Endodermal cell (in vitro differentiated cells): Measurements from ENCODE around the gene CUEDC1. TPM values are rescaled to one million over a fixed set of nuclear protein-coding genes. Genes with fewer than 3 reads are reported as not detected.

Source experiments
- DNase-seq: peaks from one replicate; pipeline ENCODE4 v3.0.0-alpha.2; 2017
- H3K27ac ChIP-seq: 2 replicates; pipeline ENCODE4 v1.5.1; 2013; ENCODE audit warnings: mild to moderate bottlenecking, low read depth, low read length, moderate library complexity
- H3K27me3 ChIP-seq: 2 replicates; pipeline ENCODE4 v1.6.1; 2013; ENCODE audit warnings: mild to moderate bottlenecking, low read length, moderate library complexity; ENCODE audit not compliant: insufficient read depth, control insufficient read depth, poor library complexity, severe bottlenecking
- H3K36me3 ChIP-seq: 2 replicates; pipeline ENCODE4 v1.7.0; 2013; ENCODE audit warnings: mild to moderate bottlenecking, low read length, moderate library complexity; ENCODE audit not compliant: control insufficient read depth, insufficient read depth
- H3K4me1 ChIP-seq: one replicate; pipeline ENCODE4 v1.7.0; 2013; ENCODE audit warnings: low read length; ENCODE audit not compliant: control insufficient read depth, insufficient read depth
- H3K4me3 ChIP-seq: 2 replicates; pipeline ENCODE4 v1.5.1; 2013; ENCODE audit warnings: mild to moderate bottlenecking, low read length, moderate library complexity
- H3K9ac ChIP-seq: 2 replicates; pipeline ENCODE4 v1.6.1; 2013; ENCODE audit warnings: mild to moderate bottlenecking, low read length, moderate library complexity; ENCODE audit not compliant: poor library complexity, severe bottlenecking; ENCODE audit errors: extremely low read depth
- H3K9me3 ChIP-seq: 2 replicates; pipeline ENCODE4 v1.6.1; 2013; ENCODE audit warnings: mild to moderate bottlenecking, low read length, moderate library complexity; ENCODE audit not compliant: control insufficient read depth
- H3K27ac Mint-ChIP-seq: 2 replicates; pipeline ENCODE4 v1.8.0; 2020; ENCODE audit warnings: mixed read lengths
- H3K27me3 Mint-ChIP-seq: 2 replicates; pipeline ENCODE4 v1.8.0; 2021; ENCODE audit warnings: mild to moderate bottlenecking, mixed read lengths; ENCODE audit not compliant: insufficient read depth
- H3K36me3 Mint-ChIP-seq: 2 replicates; pipeline ENCODE4 v1.8.0; 2020; ENCODE audit warnings: low read depth, mixed read lengths
- H3K4me1 Mint-ChIP-seq: 2 replicates; pipeline ENCODE4 v1.8.0; 2020; ENCODE audit warnings: mixed read lengths
- H3K4me3 Mint-ChIP-seq: 2 replicates; pipeline ENCODE4 v1.8.0; 2020; ENCODE audit warnings: mild to moderate bottlenecking, moderate library complexity, mixed read lengths
- H3K9me3 Mint-ChIP-seq: 2 replicates; pipeline ENCODE4 v1.8.0; 2020; ENCODE audit warnings: mild to moderate bottlenecking, mixed read lengths
- WGBS, 2 experiments: methylation state at CpG; one replicate each; pipeline versions ENCODE4 v1.1.5 to v1.1.7; 2013; ENCODE audit warnings: missing lambda C conversion rate in 2 of 2, mixed read lengths in 1 of 2; ENCODE audit not compliant: insufficient coverage in 1 of 2, insufficient read length in 1 of 2; 5-methylcytosine and 5-hydroxymethylcytosine counted together
- total RNA-seq, 2 donors: library from RNA; stranded (reverse); fragmentation: NEBNext Ultra II Directional in 1 of 2; extraction: Animal tissue kit (Norgen Biotek cat#: 25700) in 1 of 2; gene quantifications; 2 replicates in 1 of 2; 3 replicates in 1 of 2; pipeline ENCODE4 v1.2.1, GENCODE V29; 2021
- TF ChIP-seq, protein P1 (sequence below): fragments of 200-600 bp; sonication (generic); conservative IDR thresholded peaks from 2 replicates; pipeline ENCODE4 v1.5.0; 2021; ENCODE audit warnings: antibody characterized with exemption, mild to moderate bottlenecking

CUEDC1 gene
- total RNA-seq, 2 donors from 2014 or later = 11.0 to 18.7 TPM

DNA sequence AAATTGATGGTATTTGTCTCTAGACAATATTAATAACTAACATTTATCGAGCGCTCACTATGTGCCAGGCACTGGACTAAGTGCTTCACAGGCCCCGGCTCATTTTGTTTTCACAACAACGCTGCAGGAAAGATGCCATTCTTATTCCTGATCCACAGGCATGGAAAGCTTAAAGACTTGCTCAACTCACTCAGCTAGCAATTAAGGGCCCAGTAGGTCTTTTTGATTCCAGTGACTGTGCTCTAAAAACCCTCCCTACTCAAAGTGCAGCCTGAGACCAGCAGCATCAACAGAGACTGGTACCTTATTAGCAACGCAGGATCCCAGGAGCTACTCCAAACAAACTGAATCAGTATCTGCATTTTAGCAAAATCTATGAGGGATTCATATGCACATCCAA is 35.3 kb downstream of the CUEDC1 start:
- Mint-ChIP-seq H3K27me3 (peaks cover 9% of the 10 kb centered on the region), H3K4me3 (no peak overlapping the region), H3K27ac (no peak overlapping the region), H3K36me3 (peaks cover 2% of the 10 kb centered on the region), H3K4me1 (peaks cover 56% of the 10 kb centered on the region), H3K9me3 (no peaks in the 10 kb centered on the region)
- Histone ChIP-seq H3K9me3 (no peaks in the 10 kb centered on the region), H3K36me3 (no peaks in the 10 kb centered on the region), H3K27ac (peak overlapping the region; percentile 13), H3K9ac (no peak overlapping the region), H3K4me1 (peaks cover 37% of the 10 kb centered on the region), H3K4me3 (no peak overlapping the region), H3K27me3 (no peaks in the 10 kb centered on the region)
- peak; percentile 59 for DNase-seq
- TF ChIP-seq, protein P1, sequence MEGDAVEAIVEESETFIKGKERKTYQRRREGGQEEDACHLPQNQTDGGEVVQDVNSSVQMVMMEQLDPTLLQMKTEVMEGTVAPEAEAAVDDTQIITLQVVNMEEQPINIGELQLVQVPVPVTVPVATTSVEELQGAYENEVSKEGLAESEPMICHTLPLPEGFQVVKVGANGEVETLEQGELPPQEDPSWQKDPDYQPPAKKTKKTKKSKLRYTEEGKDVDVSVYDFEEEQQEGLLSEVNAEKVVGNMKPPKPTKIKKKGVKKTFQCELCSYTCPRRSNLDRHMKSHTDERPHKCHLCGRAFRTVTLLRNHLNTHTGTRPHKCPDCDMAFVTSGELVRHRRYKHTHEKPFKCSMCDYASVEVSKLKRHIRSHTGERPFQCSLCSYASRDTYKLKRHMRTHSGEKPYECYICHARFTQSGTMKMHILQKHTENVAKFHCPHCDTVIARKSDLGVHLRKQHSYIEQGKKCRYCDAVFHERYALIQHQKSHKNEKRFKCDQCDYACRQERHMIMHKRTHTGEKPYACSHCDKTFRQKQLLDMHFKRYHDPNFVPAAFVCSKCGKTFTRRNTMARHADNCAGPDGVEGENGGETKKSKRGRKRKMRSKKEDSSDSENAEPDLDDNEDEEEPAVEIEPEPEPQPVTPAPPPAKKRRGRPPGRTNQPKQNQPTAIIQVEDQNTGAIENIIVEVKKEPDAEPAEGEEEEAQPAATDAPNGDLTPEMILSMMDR = no peak
- 64 to 72% methylated on average over 5 of the region's 5 CpGs for WGBS, 2 experiments

DNA sequence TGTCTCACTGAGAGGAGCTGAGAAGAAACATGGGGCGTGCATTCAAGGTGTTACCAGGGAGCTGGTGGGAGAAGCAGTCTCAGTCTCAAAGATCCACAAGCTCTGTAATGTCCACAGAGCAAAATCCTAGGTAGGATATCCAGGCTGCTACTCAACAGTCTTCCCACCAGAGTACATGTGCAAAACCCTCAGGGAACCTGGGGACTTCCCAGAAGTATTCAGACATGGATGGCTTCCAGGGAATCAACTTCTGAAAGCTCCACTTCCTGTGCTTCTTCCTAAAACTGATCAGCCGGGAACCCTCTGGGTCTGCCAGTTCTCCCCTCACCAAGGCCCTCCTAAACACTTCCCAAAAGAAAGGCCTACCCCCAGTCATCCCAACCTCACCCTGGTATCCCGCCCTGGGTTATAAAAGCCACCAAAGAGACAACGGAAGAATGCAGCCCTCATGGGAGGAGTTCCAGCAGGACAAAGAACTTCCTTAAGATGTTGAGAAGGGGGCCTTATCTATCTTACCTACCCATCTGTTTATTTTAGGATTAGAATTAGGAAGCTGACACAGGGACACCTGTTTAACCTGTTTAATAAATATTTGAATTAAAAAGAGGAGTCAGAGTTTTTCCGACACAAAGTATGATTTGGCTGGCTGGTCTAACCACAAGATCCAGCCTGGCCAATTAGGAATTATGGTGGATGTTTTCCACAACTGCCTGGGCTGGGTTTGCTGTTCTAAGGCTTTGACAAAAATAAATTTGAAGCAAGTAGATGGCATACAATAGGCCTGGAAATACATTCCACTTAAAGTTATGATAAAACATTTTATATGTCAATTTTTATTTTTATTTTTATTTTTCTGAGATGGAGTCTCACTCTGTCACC is 37.0 kb downstream of the CUEDC1 start:
- Histone ChIP-seq H3K27me3 (no peaks in the 10 kb centered on the region), H3K27ac (peak overlapping the region; percentile 99), H3K4me1 (peaks cover 43% of the 10 kb centered on the region), H3K9me3 (no peaks in the 10 kb centered on the region), H3K4me3 (no peak overlapping the region), H3K9ac (peak overlapping the region; percentile 45), H3K36me3 (no peaks in the 10 kb centered on the region)
- TF ChIP-seq, protein P1 = no peak
- no peaks in the 10 kb centered on the region for H3K9me3 Mint-ChIP-seq
- DNase-seq = peak; percentile 73
- 59 to 86% methylated on average over 3 to 4 of the region's 5 CpGs for WGBS, 2 experiments
- peaks cover 68% of the 10 kb centered on the region for H3K4me1 Mint-ChIP-seq
- H3K4me3 Mint-ChIP-seq = no peak overlapping the region
- peaks cover 3% of the 10 kb centered on the region for H3K27me3 Mint-ChIP-seq
- H3K36me3 Mint-ChIP-seq = no peaks in the 10 kb centered on the region
- H3K27ac Mint-ChIP-seq = peak overlapping the region; percentile 95

DNA sequence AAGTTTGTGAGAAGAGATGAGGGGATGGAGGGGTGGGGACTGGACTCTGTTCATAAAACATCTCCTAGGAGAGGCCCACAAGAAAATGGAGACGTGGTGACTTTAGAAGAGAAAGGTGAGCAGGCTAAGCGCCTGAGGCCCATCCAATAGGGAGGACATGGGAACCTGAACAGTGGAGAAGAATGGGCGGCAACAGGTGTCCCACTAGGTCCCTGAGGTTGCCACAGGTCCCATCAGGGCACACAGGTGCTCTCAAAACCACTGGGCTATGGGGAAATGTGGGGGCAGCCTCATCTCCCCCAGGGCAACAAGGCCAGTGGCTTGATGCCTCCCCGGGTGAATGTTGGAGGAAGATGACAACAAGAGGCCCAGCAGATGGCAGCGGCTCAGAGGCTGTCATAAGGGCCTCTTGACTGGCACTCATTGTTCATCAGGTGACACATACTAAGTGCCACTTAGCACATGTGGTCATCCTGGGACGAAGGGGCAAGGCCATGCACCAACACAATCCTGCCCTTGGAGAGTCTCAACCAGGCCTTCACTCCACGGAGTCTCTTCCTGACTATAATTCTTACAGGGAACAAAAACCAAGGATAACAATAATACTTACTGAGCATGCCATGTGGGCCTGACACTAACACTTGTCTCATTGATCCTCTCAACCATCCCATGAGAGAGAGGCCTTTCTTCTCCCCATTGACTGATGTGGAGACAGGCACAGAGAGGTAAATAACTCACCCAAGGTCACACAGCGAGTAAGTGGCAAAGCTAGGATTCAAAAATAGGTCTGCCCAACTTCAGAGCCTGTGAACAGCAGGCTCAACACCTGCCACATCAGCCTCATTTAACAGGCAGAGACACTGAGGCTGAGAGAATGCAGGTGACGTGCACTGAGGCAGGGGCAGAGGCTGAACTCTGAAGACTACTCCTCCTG is 38.0 kb downstream of the CUEDC1 start:
- Histone ChIP-seq H3K27ac (peak overlapping the region; percentile 99), H3K27me3 (no peaks in the 10 kb centered on the region), H3K4me3 (no peak overlapping the region), H3K4me1 (peaks cover 43% of the 10 kb centered on the region), H3K9ac (peak overlapping the region; percentile 45), H3K9me3 (no peaks in the 10 kb centered on the region), H3K36me3 (no peaks in the 10 kb centered on the region)
- Mint-ChIP-seq H3K4me3 (no peak overlapping the region), H3K9me3 (no peaks in the 10 kb centered on the region), H3K4me1 (peaks cover 73% of the 10 kb centered on the region), H3K27me3 (no peaks in the 10 kb centered on the region), H3K27ac (peak overlapping the region; percentile 77), H3K36me3 (no peaks in the 10 kb centered on the region)
- DNase-seq = peak; percentile 61
- WGBS, 2 experiments = 90 to 94% methylated on average over 5 to 9 of the region's 9 CpGs
- TF ChIP-seq, protein P1 = no peak
